SK-N-SH treated with all-trans-retinoic acid at 6 μM for 48 hours (cell line): ENCODE data around the gene GANC.

ENCODE experiments used
- ATAC-seq: fragments of 200-7000 bp; cut with Tn5 transposase; 3 replicates; pipeline ENCODE4 v1.9.1; 2020; ENCODE audit warnings: mild to moderate bottlenecking, moderate library complexity
- ARNTL ChIP-seq: fragments of 450-650 bp; formaldehyde crosslinking; IDR thresholded peaks from 2 replicates; pipeline ENCODE4 v1.5.0; 2020; ENCODE audit warnings: low read depth, mild to moderate bottlenecking, moderate library complexity, borderline replicate concordance
- BACH2 ChIP-seq: fragments of 250-450 bp; sonication (Bioruptor Pico); IDR thresholded peaks from 2 replicates; pipeline ENCODE4 v1.9.0; 2021; ENCODE audit warnings: mild to moderate bottlenecking, borderline replicate concordance
- CSDC2 ChIP-seq: fragments of 250-450 bp; sonication (Bioruptor Pico); IDR thresholded peaks from 2 replicates; pipeline ENCODE4 v1.5.0; 2020; ENCODE audit warnings: mild to moderate bottlenecking, moderate library complexity
- ESRRG ChIP-seq: fragments of 250-450 bp; sonication (Bioruptor Pico); IDR thresholded peaks from 2 replicates; pipeline ENCODE4 v1.6.1; 2021; ENCODE audit warnings: mild to moderate bottlenecking
- GLIS3 ChIP-seq: fragments of 250-450 bp; sonication (Bioruptor Pico); IDR thresholded peaks from 2 replicates; pipeline ENCODE4 v1.5.0; 2020; ENCODE audit warnings: mild to moderate bottlenecking, moderate library complexity
- ISL1 ChIP-seq: fragments of 250-450 bp; sonication (Bioruptor Pico); IDR thresholded peaks from 2 replicates; pipeline ENCODE4 v2.1.2; 2022; ENCODE audit warnings: mild to moderate bottlenecking, moderate library complexity
- OSR1 ChIP-seq: fragments of 250-450 bp; sonication (Bioruptor Pico); IDR thresholded peaks from 2 replicates; pipeline ENCODE4 v1.8.0; 2022; ENCODE audit warnings: moderate library complexity, mild to moderate bottlenecking, inconsistent platforms
- PPARA ChIP-seq: fragments of 250-450 bp; sonication (Bioruptor Pico); IDR thresholded peaks from 2 replicates; pipeline ENCODE4 v1.5.0; 2020; ENCODE audit warnings: mild to moderate bottlenecking, borderline replicate concordance
- RARB ChIP-seq: fragments of 250-450 bp; sonication (Bioruptor Pico); IDR thresholded peaks from 2 replicates; pipeline ENCODE4 v1.8.0; 2021; ENCODE audit warnings: mild to moderate bottlenecking, moderate library complexity
- SNAI2 ChIP-seq: fragments of 250-450 bp; sonication (Bioruptor Pico); IDR thresholded peaks from 2 replicates; pipeline ENCODE4 v1.5.0; 2020; ENCODE audit warnings: mild to moderate bottlenecking, moderate library complexity
- TCF4 ChIP-seq: fragments of 250-450 bp; sonication (Bioruptor Pico); IDR thresholded peaks from 2 replicates; pipeline ENCODE4 v1.8.0; 2021; ENCODE audit warnings: mild to moderate bottlenecking, moderate library complexity, borderline replicate concordance
- TOX ChIP-seq: fragments of 250-450 bp; sonication (Bioruptor Pico); IDR thresholded peaks from 2 replicates; pipeline ENCODE4 v1.8.0; 2021; ENCODE audit warnings: mild to moderate bottlenecking, moderate library complexity, borderline replicate concordance
- ZC3H10 ChIP-seq: fragments of 250-450 bp; sonication (Bioruptor Pico); IDR thresholded peaks from 2 replicates; pipeline ENCODE4 v1.5.1; 2021; ENCODE audit warnings: mild to moderate bottlenecking, moderate library complexity
- ZFP3 ChIP-seq: fragments of 250-450 bp; sonication (Bioruptor Pico); IDR thresholded peaks from 2 replicates; pipeline ENCODE4 v1.5.0; 2020; ENCODE audit warnings: mild to moderate bottlenecking, moderate library complexity
- ZFP30 ChIP-seq: fragments of 450-650 bp; formaldehyde crosslinking; IDR thresholded peaks from 2 replicates; pipeline ENCODE4 v1.5.0; 2022; ENCODE audit warnings: mild to moderate bottlenecking, moderate library complexity
- ZNF565 ChIP-seq: fragments of 450-650 bp; formaldehyde crosslinking; conservative IDR thresholded peaks from 2 replicates; pipeline ENCODE4 v1.5.0; 2020; ENCODE audit warnings: low read depth, mild to moderate bottlenecking, moderate library complexity
- ZNF70 ChIP-seq: fragments of 450-650 bp; formaldehyde crosslinking; IDR thresholded peaks from 2 replicates; pipeline ENCODE4 v1.5.0; 2020; ENCODE audit warnings: mild to moderate bottlenecking, moderate library complexity
- ZNF8 ChIP-seq: fragments of 450-650 bp; formaldehyde crosslinking; IDR thresholded peaks from 2 replicates; pipeline ENCODE4 v1.5.0; 2020; ENCODE audit warnings: mild to moderate bottlenecking, moderate library complexity
- TF ChIP-seq, protein P1 (sequence below): fragments of 250-450 bp; sonication (Bioruptor Pico); IDR thresholded peaks from 2 replicates; pipeline ENCODE4 v1.8.0; 2021; ENCODE audit warnings: low read depth, mild to moderate bottlenecking, moderate library complexity, borderline replicate concordance
- TF ChIP-seq, protein P2 (sequence below): fragments of 250-450 bp; sonication (Bioruptor Pico); IDR thresholded peaks from 2 replicates; pipeline ENCODE4 v1.5.1; 2021; ENCODE audit warnings: mild to moderate bottlenecking, moderate library complexity
- TF ChIP-seq, protein P3 (sequence below): fragments of 250-450 bp; sonication (Bioruptor Pico); IDR thresholded peaks from 2 replicates; pipeline ENCODE4 v1.8.0; 2020; ENCODE audit warnings: mild to moderate bottlenecking, moderate library complexity, borderline replicate concordance
- TF ChIP-seq, protein P4 (sequence below): fragments of 250-450 bp; sonication (Bioruptor Pico); IDR thresholded peaks from 2 replicates; pipeline ENCODE4 v1.5.1; 2020; ENCODE audit warnings: low read depth, mild to moderate bottlenecking, moderate library complexity

Gene GANC

DNA sequence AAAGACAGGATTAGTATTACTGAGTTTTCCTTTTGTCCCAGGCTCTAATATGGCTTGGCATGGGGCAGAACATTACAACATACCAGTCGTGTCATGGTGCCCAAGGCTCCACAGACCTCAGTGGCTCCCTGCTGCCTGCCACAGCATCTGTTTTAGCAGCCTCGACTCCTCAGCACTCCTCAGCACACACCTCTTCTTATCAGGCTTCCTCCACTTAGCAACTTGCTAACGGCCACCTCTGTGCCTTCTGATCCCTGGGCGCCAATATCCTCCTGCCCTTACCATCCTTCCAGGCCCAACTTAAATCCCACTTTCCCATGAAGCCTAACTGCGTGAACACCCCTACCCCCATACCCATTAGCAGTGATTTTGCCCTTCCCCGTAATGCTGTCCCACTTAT lies 80.1 kb downstream of the GANC start:
- TF ChIP-seq CSDC2 (CRISPR knock-in tag), result no peak
- TF ChIP-seq BACH2 (CRISPR knock-in tag), result no peak
- no peak for TF ChIP-seq ZNF70
- no peak for TF ChIP-seq PPARA
- no peak for TF ChIP-seq TOX
- TF ChIP-seq GLIS3 (CRISPR knock-in tag), result no peak
- TF ChIP-seq, protein P1, sequence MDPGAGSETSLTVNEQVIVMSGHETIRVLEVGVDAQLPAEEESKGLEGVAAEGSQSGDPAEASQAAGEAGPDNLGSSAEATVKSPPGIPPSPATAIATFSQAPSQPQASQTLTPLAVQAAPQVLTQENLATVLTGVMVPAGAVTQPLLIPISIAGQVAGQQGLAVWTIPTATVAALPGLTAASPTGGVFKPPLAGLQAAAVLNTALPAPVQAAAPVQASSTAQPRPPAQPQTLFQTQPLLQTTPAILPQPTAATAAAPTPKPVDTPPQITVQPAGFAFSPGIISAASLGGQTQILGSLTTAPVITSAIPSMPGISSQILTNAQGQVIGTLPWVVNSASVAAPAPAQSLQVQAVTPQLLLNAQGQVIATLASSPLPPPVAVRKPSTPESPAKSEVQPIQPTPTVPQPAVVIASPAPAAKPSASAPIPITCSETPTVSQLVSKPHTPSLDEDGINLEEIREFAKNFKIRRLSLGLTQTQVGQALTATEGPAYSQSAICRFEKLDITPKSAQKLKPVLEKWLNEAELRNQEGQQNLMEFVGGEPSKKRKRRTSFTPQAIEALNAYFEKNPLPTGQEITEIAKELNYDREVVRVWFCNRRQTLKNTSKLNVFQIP (CRISPR knock-in tag), result no peak
- no peak for TF ChIP-seq ZC3H10 (CRISPR knock-in tag)
- no peak for TF ChIP-seq ZNF8
- TF ChIP-seq ISL1 (CRISPR knock-in tag), result no peak
- no peak for TF ChIP-seq ESRRG (CRISPR knock-in tag)
- TF ChIP-seq ARNTL, result no peak
- TF ChIP-seq, protein P2, sequence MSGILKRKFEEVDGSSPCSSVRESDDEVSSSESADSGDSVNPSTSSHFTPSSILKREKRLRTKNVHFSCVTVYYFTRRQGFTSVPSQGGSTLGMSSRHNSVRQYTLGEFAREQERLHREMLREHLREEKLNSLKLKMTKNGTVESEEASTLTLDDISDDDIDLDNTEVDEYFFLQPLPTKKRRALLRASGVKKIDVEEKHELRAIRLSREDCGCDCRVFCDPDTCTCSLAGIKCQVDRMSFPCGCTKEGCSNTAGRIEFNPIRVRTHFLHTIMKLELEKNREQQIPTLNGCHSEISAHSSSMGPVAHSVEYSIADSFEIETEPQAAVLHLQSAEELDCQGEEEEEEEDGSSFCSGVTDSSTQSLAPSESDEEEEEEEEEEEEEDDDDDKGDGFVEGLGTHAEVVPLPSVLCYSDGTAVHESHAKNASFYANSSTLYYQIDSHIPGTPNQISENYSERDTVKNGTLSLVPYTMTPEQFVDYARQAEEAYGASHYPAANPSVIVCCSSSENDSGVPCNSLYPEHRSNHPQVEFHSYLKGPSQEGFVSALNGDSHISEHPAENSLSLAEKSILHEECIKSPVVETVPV (CRISPR knock-in tag), result no peak
- TF ChIP-seq OSR1 (CRISPR knock-in tag), result no peak
- TF ChIP-seq, protein P3, sequence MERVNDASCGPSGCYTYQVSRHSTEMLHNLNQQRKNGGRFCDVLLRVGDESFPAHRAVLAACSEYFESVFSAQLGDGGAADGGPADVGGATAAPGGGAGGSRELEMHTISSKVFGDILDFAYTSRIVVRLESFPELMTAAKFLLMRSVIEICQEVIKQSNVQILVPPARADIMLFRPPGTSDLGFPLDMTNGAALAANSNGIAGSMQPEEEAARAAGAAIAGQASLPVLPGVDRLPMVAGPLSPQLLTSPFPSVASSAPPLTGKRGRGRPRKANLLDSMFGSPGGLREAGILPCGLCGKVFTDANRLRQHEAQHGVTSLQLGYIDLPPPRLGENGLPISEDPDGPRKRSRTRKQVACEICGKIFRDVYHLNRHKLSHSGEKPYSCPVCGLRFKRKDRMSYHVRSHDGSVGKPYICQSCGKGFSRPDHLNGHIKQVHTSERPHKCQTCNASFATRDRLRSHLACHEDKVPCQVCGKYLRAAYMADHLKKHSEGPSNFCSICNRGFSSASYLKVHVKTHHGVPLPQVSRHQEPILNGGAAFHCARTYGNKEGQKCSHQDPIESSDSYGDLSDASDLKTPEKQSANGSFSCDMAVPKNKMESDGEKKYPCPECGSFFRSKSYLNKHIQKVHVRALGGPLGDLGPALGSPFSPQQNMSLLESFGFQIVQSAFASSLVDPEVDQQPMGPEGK (CRISPR knock-in tag), result no peak
- no peak for TF ChIP-seq RARB (CRISPR knock-in tag)
- no peak for TF ChIP-seq SNAI2 (CRISPR knock-in tag)
- TF ChIP-seq ZFP30 (CRISPR knock-in tag), result no peak
- TF ChIP-seq ZNF565 (CRISPR knock-in tag), result no peak
- no peak for TF ChIP-seq TCF4 (CRISPR knock-in tag)
- TF ChIP-seq, all 23 proteins: peak for 0
- no peak for ATAC-seq

DNA sequence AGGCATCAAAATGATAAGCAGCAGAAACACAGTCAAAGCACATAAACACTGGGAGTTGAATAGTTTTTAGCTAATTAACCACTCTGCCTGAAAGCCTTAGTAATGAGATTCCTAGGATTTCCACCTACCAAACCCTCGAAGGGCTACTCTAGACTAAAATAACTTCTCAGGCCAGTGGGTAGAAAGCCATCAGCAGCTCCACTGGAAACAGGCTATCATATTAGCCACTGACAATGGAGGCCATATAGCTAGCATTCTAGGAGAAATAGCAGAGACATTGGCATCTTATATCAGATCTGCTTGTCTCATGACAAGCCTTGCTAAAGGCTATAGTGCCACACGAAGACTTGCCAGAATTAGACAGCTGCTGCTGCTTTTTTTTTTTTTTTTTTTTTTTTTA lies 81.8 kb downstream of the GANC start:
- TF ChIP-seq CSDC2 (CRISPR knock-in tag) (no peak), TCF4 (CRISPR knock-in tag) (no peak), ZNF565 (CRISPR knock-in tag) (no peak)
- ATAC-seq, result no peak

DNA sequence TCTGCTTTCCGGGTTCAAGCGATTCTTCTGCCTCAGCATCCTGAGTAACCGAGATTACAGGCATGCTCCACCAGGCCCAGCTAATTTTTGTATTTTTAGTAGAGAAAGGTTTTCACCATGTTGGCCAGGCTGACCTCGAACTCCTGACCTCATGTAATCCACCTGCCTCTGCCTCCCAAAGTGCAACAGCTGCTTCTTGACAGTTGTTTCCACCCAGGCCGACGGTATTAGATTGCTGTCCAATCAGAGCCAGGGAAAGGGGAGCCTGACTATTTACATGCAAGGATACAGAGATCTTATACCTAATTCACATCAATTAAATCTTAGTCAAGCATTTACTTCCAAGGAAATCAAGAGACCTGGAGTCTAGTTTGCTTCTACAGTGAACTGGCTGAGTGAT lies 82.3 kb downstream of the GANC start:
- ATAC-seq, result no peak
- no peak for TF ChIP-seq TCF4 (CRISPR knock-in tag)
- TF ChIP-seq ZNF8, result no peak
- no peak for TF ChIP-seq OSR1 (CRISPR knock-in tag)
- TF ChIP-seq, protein P2 (CRISPR knock-in tag), result no peak
- TF ChIP-seq, protein P3 (CRISPR knock-in tag), result no peak
- no peak for TF ChIP-seq GLIS3 (CRISPR knock-in tag)
- TF ChIP-seq, protein P4, sequence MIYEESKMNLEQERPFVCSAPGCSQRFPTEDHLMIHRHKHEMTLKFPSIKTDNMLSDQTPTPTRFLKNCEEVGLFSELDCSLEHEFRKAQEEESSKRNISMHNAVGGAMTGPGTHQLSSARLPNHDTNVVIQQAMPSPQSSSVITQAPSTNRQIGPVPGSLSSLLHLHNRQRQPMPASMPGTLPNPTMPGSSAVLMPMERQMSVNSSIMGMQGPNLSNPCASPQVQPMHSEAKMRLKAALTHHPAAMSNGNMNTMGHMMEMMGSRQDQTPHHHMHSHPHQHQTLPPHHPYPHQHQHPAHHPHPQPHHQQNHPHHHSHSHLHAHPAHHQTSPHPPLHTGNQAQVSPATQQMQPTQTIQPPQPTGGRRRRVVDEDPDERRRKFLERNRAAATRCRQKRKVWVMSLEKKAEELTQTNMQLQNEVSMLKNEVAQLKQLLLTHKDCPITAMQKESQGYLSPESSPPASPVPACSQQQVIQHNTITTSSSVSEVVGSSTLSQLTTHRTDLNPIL (CRISPR knock-in tag), result no peak
- TF ChIP-seq, protein P1 (CRISPR knock-in tag), result no peak
- no peak for TF ChIP-seq ESRRG (CRISPR knock-in tag)
- no peak for TF ChIP-seq ISL1 (CRISPR knock-in tag)
- no peak for TF ChIP-seq ARNTL
- no peak for TF ChIP-seq SNAI2 (CRISPR knock-in tag)
- no peak for TF ChIP-seq ZFP3 (CRISPR knock-in tag)
- TF ChIP-seq TOX, result no peak
- no peak for TF ChIP-seq PPARA
- TF ChIP-seq ZNF70, result no peak
